ENCODE data around the gene THBS2. TPM values are rescaled to one million over a fixed set of nuclear protein-coding genes. Genes with fewer than 3 reads are reported as not detected.

The THBS2 gene
- total and polyA plus RNA-seq, 10 of the 15 experiments (the other 5 are each of a cell fraction or from before 2014, with no cell fraction given): 0.07 to 0.10 TPM; not detected in 8

GRCh38 chr6:169217972-169218371 is 35.7 kb downstream of the THBS2 start:
- CTCF ChIA-PET: no interaction called here
- Histone ChIP-seq H3K27me3 (replicated peaks in 1 of 2; ENCODE audit: control insufficient read depth in 2 of 2, insufficient read depth in 2 of 2, low read length in 1 of 2) (no peaks in the 10 kb centered on the region), H4K20me1 (ENCODE audit: control insufficient read depth, insufficient read depth) (no peaks in the 10 kb centered on the region), H2AFZ (ENCODE audit: control insufficient read depth, low read depth, low read length) (no peak overlapping the region), H3K36me3 (ENCODE audit: control insufficient read depth in 2 of 2, insufficient read depth in 2 of 2, low read length in 1 of 2) (no peaks in the 10 kb centered on the region), H3K4me1 (ENCODE audit: control insufficient read depth, insufficient read depth, low read length) (no peaks in the 10 kb centered on the region), H3K9me3 (replicated peaks; ENCODE audit: control insufficient read depth, insufficient read depth, low read length) (no peaks in the 10 kb centered on the region; the same call in 2 of the 3 replicates), H3K27ac (ENCODE audit: control insufficient read depth, insufficient read depth) (no peak overlapping the region), H3K4me3 (no peak overlapping the region), H3K4me2 (ENCODE audit: control insufficient read depth, insufficient read depth) (no peak overlapping the region), H3K9ac (ENCODE audit: control insufficient read depth, insufficient read depth, low read length) (no peak overlapping the region), H3K79me2 (ENCODE audit: control insufficient read depth, insufficient read depth, low read length) (no peaks in the 10 kb centered on the region)
- no CpG with 5 or more reads among the region's 1 CpG for WGBS (ENCODE audit: insufficient coverage, insufficient replicate concordance, low lambda C conversion rate, missing lambda C conversion rate)
- SMC1A ChIA-PET (ENCODE audit: uncharacterized antibody, unreplicated experiment): no interaction called here
- in situ Hi-C loops (cut with MboI): no loop called here
- POLR2A ChIA-PET: no interaction called here
- DNase-seq (ENCODE audit: low read depth, low spot score): no peak
- TF ChIP-seq NFXL1 (IDR thresholded peaks at IDR 0.05; ENCODE audit: borderline replicate concordance): no peak
- no peak for TF ChIP-seq ESRRA (IDR thresholded peaks at IDR 0.05; ENCODE audit: low read length)
- no peak for TF ChIP-seq IKZF2 (IDR thresholded peaks at IDR 0.05)
- TF ChIP-seq ZNF24 (IDR thresholded peaks at IDR 0.05): no peak
- TF ChIP-seq BRCA1 (IDR thresholded peaks at IDR 0.05; ENCODE audit: low read depth, low read length): no peak
- TF ChIP-seq ASH2L (IDR thresholded peaks at IDR 0.05; ENCODE audit: borderline replicate concordance, low read depth): no peak
- TF ChIP-seq SPI1 (IDR thresholded peaks at IDR 0.05; ENCODE audit: borderline replicate concordance, insufficient read depth, low read depth, low read length): no peak
- TF ChIP-seq KAT2A (conservative IDR thresholded peaks at IDR 0.05; ENCODE audit: control insufficient read depth, low read depth, low read length): no peak
- no peak for TF ChIP-seq CUX1 (IDR thresholded peaks at IDR 0.05; ENCODE audit: insufficient replicate concordance, low read depth, low read length)
- no peak for TF ChIP-seq ETV6 (conservative IDR thresholded peaks at IDR 0.05 in 1 of 2, IDR thresholded peaks at IDR 0.05 in 1 of 2; ENCODE audit: borderline replicate concordance in 1 of 2, low read depth in 1 of 2)
- TF ChIP-seq RCOR1 (conservative IDR thresholded peaks at IDR 0.05; ENCODE audit: low read depth, low read length): no peak
- no peak for TF ChIP-seq EGR1 (IDR thresholded peaks at IDR 0.05; ENCODE audit: borderline replicate concordance in 1 of 2, low read depth in 2 of 2, low read length in 2 of 2)
- TF ChIP-seq ZBTB33 (IDR thresholded peaks at IDR 0.05): no peak
- TF ChIP-seq NR2F1 (conservative IDR thresholded peaks at IDR 0.05): no peak
- TF ChIP-seq KLF5 (IDR thresholded peaks at IDR 0.05; ENCODE audit: partially characterized antibody): no peak
- no peak for TF ChIP-seq HDGF (IDR thresholded peaks at IDR 0.05)
- no peak for TF ChIP-seq RUNX3 (IDR thresholded peaks at IDR 0.05; ENCODE audit: low read length)
- no peak for TF ChIP-seq MEF2A (IDR thresholded peaks at IDR 0.05; ENCODE audit: insufficient read depth, low read depth, low read length)
- no peak for TF ChIP-seq EP300 (IDR thresholded peaks at IDR 0.05; ENCODE audit: borderline replicate concordance in 1 of 2, control insufficient read depth in 1 of 2, low read depth in 2 of 2, low read length in 2 of 2)
- no peak for TF ChIP-seq CHD4 (IDR thresholded peaks at IDR 0.05)
- RAD21 ChIA-PET (ENCODE audit: unreplicated experiment): no interaction called here
- intact Hi-C loops (cut with micrococcal nuclease; ENCODE audit: unreplicated experiment): no loop called here
- no peak for ATAC-seq
- no peak for FAIRE-seq
- no TSS peak for BruUV-seq (replicated peaks)

Data from GM12878 (cell line).